ENCODE results near the gene MPZ.
"Not testable (repeated sequence)": the region's sequence is repeated elsewhere in the genome, so short reads cannot be mapped to it uniquely, and the experiment has no call there.

MPZ gene

GRCh38 chr1:161309868-161310267 is at the start of gene MPZ:
Gene MPZ, minus strand, starts transcription at chr1:161309968. Its CDS starts 63 bp downstream, at chr1:161309905.
- DNase-seq: no peak

GRCh38 chr1:161359291-161359690 is 49.5 kb upstream of the MPZ start:
- DNase-seq: no peak

GRCh38 chr1:161357073-161357472 is 47.3 kb upstream of the MPZ start:
- DNase-seq: no peak

- DNase-seq: no peak
Measured at GRCh38 chr1:161351482-161351881, 41.7 kb upstream of the MPZ start.

GRCh38 chr1:161350671-161351070 is 40.9 kb upstream of the MPZ start:
- no peak for DNase-seq

- DNase-seq: no peak
Measured at GRCh38 chr1:161342821-161343220, 33.1 kb upstream of the MPZ start.

- no peak for DNase-seq
Measured at GRCh38 chr1:161342177-161342576, 32.4 kb upstream of the MPZ start.

- no peak for DNase-seq
Measured at GRCh38 chr1:161335796-161336195, 26.0 kb upstream of the MPZ start.

GRCh38 chr1:161333166-161333565 is 23.4 kb upstream of the MPZ start:
- no peak for DNase-seq

GRCh38 chr1:161330346-161330745 is 20.6 kb upstream of the MPZ start:
- DNase-seq: no peak

- DNase-seq: no peak
Measured at GRCh38 chr1:161324020-161324419, 14.3 kb upstream of the MPZ start.

- not testable (repeated sequence) for DNase-seq
Measured at GRCh38 chr1:161315841-161316674, 6.3 kb upstream of the MPZ start.

GRCh38 chr1:161314201-161314981 is 4.6 kb upstream of the MPZ start, which contains the start of gene SDHC:
Gene SDHC, plus strand, starts transcription at chr1:161314381. Its CDS starts 25 bp downstream, at chr1:161314406.
- DNase-seq: peak; percentile 85 to 89

GRCh38 chr1:161313554-161314200 is 3.9 kb upstream of the MPZ start:
- no peak for DNase-seq

GRCh38 chr1:161311595-161312181 is 1.9 kb upstream of the MPZ start:
- DNase-seq: no peak

- DNase-seq: no peak
Measured at GRCh38 chr1:161307892-161308638, 1.7 kb downstream of the MPZ start.

GRCh38 chr1:161307230-161307768 is 2.5 kb downstream of the MPZ start:
- DNase-seq: no peak

- peak; percentile 85 to 88 for DNase-seq
Measured at GRCh38 chr1:161305867-161306519, 3.8 kb downstream of the MPZ start.

GRCh38 chr1:161304927-161305866 is 4.6 kb downstream of the MPZ start:
- peak in 1 of 2 experiments; percentile 8 for DNase-seq

- no peak for DNase-seq
Measured at GRCh38 chr1:161300478-161300877, 9.3 kb downstream of the MPZ start.
